Erythroblast (primary cell): Measurements from ENCODE around the gene ADAM12.

Experiments
- GATA1 ChIP-seq: IDR thresholded peaks from 2 replicates; pipeline ENCODE4 v1.6.1; 2011; ENCODE audit warnings: low read depth, mild to moderate bottlenecking, control low read depth, low read length, moderate library complexity
- POLR2A ChIP-seq: IDR thresholded peaks from 2 replicates; pipeline ENCODE4 v1.6.1; 2011; ENCODE audit warnings: mild to moderate bottlenecking, low read length

DNA sequence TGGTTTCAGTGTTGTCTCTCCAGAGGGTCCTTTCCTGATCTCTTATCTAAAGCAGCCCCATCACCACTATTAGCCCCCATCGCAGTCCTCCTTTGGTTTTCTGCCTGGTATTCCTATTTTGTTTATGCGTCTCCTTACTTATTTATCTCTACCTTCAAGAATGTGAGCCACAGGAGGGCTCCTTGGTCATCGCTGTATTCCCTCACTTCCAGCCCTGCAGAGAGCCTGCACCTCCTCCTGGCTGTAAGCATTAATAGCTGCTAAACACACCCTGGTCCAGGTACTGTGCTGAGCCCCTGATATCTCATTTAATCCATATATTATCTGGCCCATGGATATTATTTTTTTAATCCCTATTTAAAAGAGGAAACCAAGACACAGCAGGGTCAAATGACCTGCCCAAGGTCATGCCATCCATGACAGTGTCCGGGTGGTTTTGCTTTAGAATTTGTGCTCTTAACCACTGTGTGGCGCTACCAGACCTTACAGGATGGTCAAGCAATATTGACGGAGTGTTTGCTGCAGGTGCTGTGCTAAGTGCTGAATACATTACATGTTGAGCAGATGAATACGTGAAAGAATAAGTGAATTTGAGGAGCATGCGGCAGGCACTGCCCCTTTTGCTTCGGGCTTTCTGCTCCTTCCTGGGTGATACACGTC is 227.2 kb downstream of the ADAM12 start:
- TF ChIP-seq POLR2A (no peak), GATA1 (no peak)
